Heart right ventricle (tissue), 16 donors: ENCODE measurements around the gene KRT38. TPM values are rescaled to one million over a fixed set of nuclear protein-coding genes. Genes with fewer than 3 reads are reported as not detected.

Experiments
- ATAC-seq, 8 donors: fragments of 200-7000 bp; cut with Tn5 transposase; one replicate each; pipeline ENCODE4 v1.9.1; 2020; ENCODE audit warnings: mild to moderate bottlenecking in 8 of 8, moderate library complexity in 8 of 8, moderate number of reproducible peaks in 1 of 8
- DNase-seq, 2 donors: peaks; one replicate each; pipeline ENCODE4 v3.0.0-alpha.2; 2020
- H3K27ac ChIP-seq, 10 donors: fragments of 200-600 bp; sonication (generic) in 2 of 10; one replicate each; pipeline versions ENCODE4 v1.5.0 to v1.8.0; 2020 to 2022; ENCODE audit warnings: mild to moderate bottlenecking in 3 of 10
- H3K27me3 ChIP-seq, 7 donors: fragments of 200-600 bp; one replicate each; pipeline ENCODE4 v1.8.0; 2021 to 2022; ENCODE audit warnings: mild to moderate bottlenecking in 2 of 7
- H3K36me3 ChIP-seq, 9 donors: fragments of 200-600 bp; sonication (generic) in 1 of 9; one replicate each; pipeline versions ENCODE4 v1.5.0 to v1.8.0; 2020 to 2022; ENCODE audit warnings: mild to moderate bottlenecking in 2 of 9
- H3K4me1 ChIP-seq, 9 donors: fragments of 200-600 bp; sonication (generic) in 1 of 9; one replicate each; pipeline versions ENCODE4 v1.5.0 to v1.8.0; 2020 to 2022; ENCODE audit warnings: mild to moderate bottlenecking in 4 of 9
- H3K4me3 ChIP-seq, 10 donors: fragments of 200-600 bp; sonication (generic) in 2 of 10; one replicate each; pipeline versions ENCODE4 v1.5.0 to v1.8.0; 2020 to 2022; ENCODE audit warnings: mild to moderate bottlenecking in 7 of 10, moderate library complexity in 2 of 10
- H3K9me3 ChIP-seq, 11 donors: fragments of 200-600 bp in 10 of 11; sonication (generic) in 2 of 11; one replicate each; pipeline versions ENCODE4 v1.5.0 to v1.8.0; 2013 to 2022; ENCODE audit warnings: mild to moderate bottlenecking in 2 of 11, control low read depth in 1 of 11, moderate library complexity in 1 of 11
- CTCF ChIP-seq, 9 donors: fragments of 200-600 bp; sonication (generic) in 2 of 9; IDR thresholded peaks; one replicate each; pipeline versions ENCODE4 v1.5.0 to v1.8.0; 2021 to 2022; ENCODE audit warnings: antibody characterized with exemption in 9 of 9, mild to moderate bottlenecking in 5 of 9, moderate library complexity in 1 of 9
- WGBS, 2 donors: extraction: QIAGEN DNeasy Blood & Tissue Kit; methylation state at CpG; one replicate each; pipeline ENCODE4 v1.1.7; 2013; ENCODE audit warnings: inconsistent platforms in 1 of 2; 5-methylcytosine and 5-hydroxymethylcytosine counted together
- intact Hi-C, 10 donors: fragments of 100-400 bp; cut with DNase I; formaldehyde crosslinking; loops; one replicate each; pipeline versions ENCODE4 v1.11.1 to v1.14.2; 2022
- polyA plus RNA-seq, 2 donors: library from polyadenylated mRNA; stranded (reverse); fragments of 200-250 nt; gene quantifications; one replicate each; pipeline ENCODE4 v1.2.3, GENCODE V29; 2013
- total RNA-seq, 10 donors: library from RNA; stranded (reverse); fragmentation: NEBNext Ultra II Directional in 3 of 10; extraction: Animal tissue kit (Norgen Biotek cat#: 25700) in 3 of 10; gene quantifications; one replicate each; pipeline versions ENCODE4 v1.2.1 to v1.2.4, GENCODE V29; 2021 to 2023
- donor health status: Arrhythmogenic right ventricular cardiomyopathy.
- donor health status: ischemic (EF 13 %, LVEDD 7.1; RV severe dilation, severe dysfunction).
- donor health status: healthy with polysubstance abuse.
- donor health status: DM: no; HTN: yes; CAD: no.
- donor health status: DM: no; HTN: no; CAD: no.
- donor health status: ischemic (EF 25% LVEDD 6.9; RV normal size, moderate dysfunction).
- donor health status: ischemic (EF 25% LVEDD 5.7; RV mildly dilated, moderate dysfunction).
- donor health status: healthy.
- donor health status: DM: yes; HTN: yes; CAD: no.
- donor health status: Ischemic cardiomyopathy.
- donor health status: ischemic (EF 35%, LVEDD 5.7; RV mildly dilated, moderate dysfunction).
- donor health status: nonischemic (EF 11% LVEDD 7.7; RV severe dilation, severe dysfunction).
- donor health status: DM: yes; HTN: yes; CAD: no.
- donor health status: PGD.
- donor health status: ischemic (EF 29% LVEDD 5.4; RV normal size, mild dysfunction).
- donor health status: nonischemic (EF 23%, LVEDD 6.1; RV moderate dilation, normal function).

The KRT38 gene
- total and polyA plus RNA-seq, 12 donors = not detected

GRCh38 chr17:41391535-41391934 is 49.2 kb downstream of the KRT38 start:
- intact Hi-C loops = loop anchor here in 1 of 10 donors (10.0 kb wide), 1 partner anchor 63 kb away; no protein-coding TSS in a partner anchor
- H3K4me1 ChIP-seq = peaks cover 0 to 16% (median 12%) of the 10 kb centered on the region in 9 donors
- no peaks in the 10 kb centered on the region for H3K36me3 ChIP-seq
- TF ChIP-seq CTCF (IDR thresholded peaks at IDR 0.05) = no peak
- ATAC-seq (no peak), DNase-seq (no peak)
- H3K27me3 ChIP-seq = peaks cover 0 to 16% (median 0%) of the 10 kb centered on the region in 7 donors
- H3K27ac ChIP-seq = no peak overlapping the region
- WGBS, 2 donors = 61 to 72% methylated on average over 2 of the region's 2 CpGs
- peaks cover 0 to 14% (median 8%) of the 10 kb centered on the region in 11 donors for H3K9me3 ChIP-seq
- H3K4me3 ChIP-seq = no peak overlapping the region

GRCh38 chr17:41390411-41390938 is 50.3 kb downstream of the KRT38 start:
- DNase-seq (no peak), ATAC-seq (no peak)
- WGBS, 2 donors = 61 to 62% methylated on average over 7 of the region's 7 CpGs
- Histone ChIP-seq H3K4me3 (no peak overlapping the region), H3K9me3 (peaks cover 0 to 24% (median 14%) of the 10 kb centered on the region in 11 donors), H3K4me1 (peaks cover 0 to 16% (median 12%) of the 10 kb centered on the region in 9 donors), H3K36me3 (no peaks in the 10 kb centered on the region), H3K27ac (no peak overlapping the region), H3K27me3 (peaks cover 0 to 17% (median 0%) of the 10 kb centered on the region in 7 donors)
- intact Hi-C loops = loop anchor here in 1 of 10 donors (10.0 kb wide), 1 partner anchor 64 kb away; no protein-coding TSS in a partner anchor
- no peak for TF ChIP-seq CTCF (IDR thresholded peaks at IDR 0.05)

GRCh38 chr17:41387670-41388069 is 53.1 kb downstream of the KRT38 start:
- Histone ChIP-seq H3K4me1 (peaks cover 0 to 4% (median 0%) of the 10 kb centered on the region in 9 donors), H3K27ac (no peak overlapping the region), H3K9me3 (peaks cover 0 to 26% (median 14%) of the 10 kb centered on the region in 11 donors), H3K36me3 (no peaks in the 10 kb centered on the region), H3K27me3 (peaks cover 0 to 19% (median 0%) of the 10 kb centered on the region in 7 donors), H3K4me3 (no peak overlapping the region)
- ATAC-seq = no peak
- DNase-seq = no peak
- TF ChIP-seq CTCF (IDR thresholded peaks at IDR 0.05) = no peak
- intact Hi-C loops = no loop called here
- WGBS, 2 donors = 69 to 74% methylated on average over 4 of the region's 4 CpGs

- 95 to 100% methylated on average over 1 of the region's 1 CpG for WGBS, 2 donors
- DNase-seq = no peak
- Histone ChIP-seq H3K4me1 (no peaks in the 10 kb centered on the region), H3K27me3 (peaks cover 0 to 11% (median 7%) of the 10 kb centered on the region in 7 donors), H3K27ac (no peak overlapping the region), H3K36me3 (no peaks in the 10 kb centered on the region), H3K9me3 (peaks cover 0 to 26% (median 14%) of the 10 kb centered on the region in 11 donors), H3K4me3 (no peak overlapping the region)
- ATAC-seq = no peak
- intact Hi-C loops = no loop called here
- no peak for TF ChIP-seq CTCF (IDR thresholded peaks at IDR 0.05)
These were observed 54.6 kb downstream of the KRT38 start for GRCh38 chr17:41386227-41386626.

Other genes with a start within 250 kb of the KRT38 start
- not detected for gene KRTAP9-2, start 214.3 kb downstream of the KRT38 start, total RNA-seq
- gene KRTAP9-2, start 214.3 kb downstream of the KRT38 start, polyA plus RNA-seq = not detected
- gene KRTAP9-3, start 208.5 kb downstream of the KRT38 start, total RNA-seq = not detected
- gene KRTAP9-3, start 208.5 kb downstream of the KRT38 start, polyA plus RNA-seq = not detected
- not detected for gene KRTAP9-8, start 203.0 kb downstream of the KRT38 start, total RNA-seq
- not detected for gene KRTAP9-8, start 203.0 kb downstream of the KRT38 start, polyA plus RNA-seq
- not detected for gene KRTAP9-4, start 191.3 kb downstream of the KRT38 start, total RNA-seq
- not detected for gene KRTAP9-4, start 191.3 kb downstream of the KRT38 start, polyA plus RNA-seq
- not detected for gene KRTAP9-9, start 185.6 kb downstream of the KRT38 start, total RNA-seq
- not detected for gene KRTAP9-9, start 185.6 kb downstream of the KRT38 start, polyA plus RNA-seq
- gene KRTAP9-6, start 175.6 kb downstream of the KRT38 start, total RNA-seq = not detected
- gene KRTAP9-6, start 175.6 kb downstream of the KRT38 start, polyA plus RNA-seq = not detected
- not detected for gene KRTAP9-7, start 165.3 kb downstream of the KRT38 start, total RNA-seq
- not detected for gene KRTAP9-7, start 165.3 kb downstream of the KRT38 start, polyA plus RNA-seq
- gene KRTAP29-1, start 138.1 kb downstream of the KRT38 start, total RNA-seq = not detected
- not detected for gene KRTAP29-1, start 138.1 kb downstream of the KRT38 start, polyA plus RNA-seq
- not detected for gene KRTAP16-1, start 131.7 kb downstream of the KRT38 start, total RNA-seq
- not detected for gene KRTAP16-1, start 131.7 kb downstream of the KRT38 start, polyA plus RNA-seq
- gene KRTAP17-1, start 125.3 kb downstream of the KRT38 start, total RNA-seq = not detected
- gene KRTAP17-1, start 125.3 kb downstream of the KRT38 start, polyA plus RNA-seq = not detected
- gene KRT33A, start 90.2 kb downstream of the KRT38 start, total RNA-seq = not detected
- gene KRT33A, start 90.2 kb downstream of the KRT38 start, polyA plus RNA-seq = not detected
- gene KRT33B, start 71.2 kb downstream of the KRT38 start, total RNA-seq = not detected
- gene KRT33B, start 71.2 kb downstream of the KRT38 start, polyA plus RNA-seq = not detected
- gene KRT34, start 58.7 kb downstream of the KRT38 start, total RNA-seq = not detected
- not detected for gene KRT34, start 58.7 kb downstream of the KRT38 start, polyA plus RNA-seq
- not detected for gene KRT31, start 43.4 kb downstream of the KRT38 start, total RNA-seq
- under 1 TPM in 1 of 2 donors, not detected in 1; 0.01 TPM for gene KRT31, start 43.4 kb downstream of the KRT38 start, polyA plus RNA-seq
- not detected for gene KRT37, start 16.4 kb downstream of the KRT38 start, total RNA-seq
- not detected for gene KRT37, start 16.4 kb downstream of the KRT38 start, polyA plus RNA-seq
- gene KRT32, start 26.4 kb upstream of the KRT38 start, total RNA-seq = under 1 TPM in 2 of 10 donors, not detected in 8; 0.14 to 0.21 TPM
- gene KRT32, start 26.4 kb upstream of the KRT38 start, polyA plus RNA-seq = under 1 TPM in 1 of 2 donors, not detected in 1; 0.22 TPM
- not detected for gene KRT35, start 40.2 kb upstream of the KRT38 start, total RNA-seq
- gene KRT35, start 40.2 kb upstream of the KRT38 start, polyA plus RNA-seq = not detected
- gene KRT36, start 48.9 kb upstream of the KRT38 start, total RNA-seq = not detected
- gene KRT36, start 48.9 kb upstream of the KRT38 start, polyA plus RNA-seq = not detected
- gene KRT13, start 64.6 kb upstream of the KRT38 start, total RNA-seq = not detected
- gene KRT13, start 64.6 kb upstream of the KRT38 start, polyA plus RNA-seq = 1 to 10 TPM in 1 of 2 donors, not detected in 1; 6.7 TPM
- under 1 TPM in 1 of 10 donors, not detected in 9; 0.07 TPM for gene KRT15, start 77.9 kb upstream of the KRT38 start, total RNA-seq
- under 1 TPM in 1 of 2 donors, not detected in 1; 0.22 TPM for gene KRT15, start 77.9 kb upstream of the KRT38 start, polyA plus RNA-seq
- 1 to 10 TPM in 3 of 10 donors, under 1 TPM in 7; 0.37 to 5.7 (median 0.77) TPM for gene KRT19, start 87.3 kb upstream of the KRT38 start, total RNA-seq
- 1 to 10 TPM; 1.2 to 1.7 TPM for gene KRT19, start 87.3 kb upstream of the KRT38 start, polyA plus RNA-seq
- gene KRT9, start 131.1 kb upstream of the KRT38 start, total RNA-seq = not detected
- not detected for gene KRT9, start 131.1 kb upstream of the KRT38 start, polyA plus RNA-seq
- gene KRT14, start 145.9 kb upstream of the KRT38 start, total RNA-seq = not detected
- gene KRT14, start 145.9 kb upstream of the KRT38 start, polyA plus RNA-seq = under 1 TPM in 1 of 2 donors, not detected in 1; 0.30 TPM
- gene KRT16, start 171.8 kb upstream of the KRT38 start, total RNA-seq = under 1 TPM in 1 of 10 donors, not detected in 9; 0.15 TPM
- under 1 TPM; 0.12 to 0.44 TPM for gene KRT16, start 171.8 kb upstream of the KRT38 start, polyA plus RNA-seq
- not detected for gene KRT17, start 183.6 kb upstream of the KRT38 start, total RNA-seq
- gene KRT17, start 183.6 kb upstream of the KRT38 start, polyA plus RNA-seq = under 1 TPM in 1 of 2 donors, not detected in 1; 0.07 TPM
- 1,000 to 10,000 TPM; 1,115 to 1,330 (median 1,284) TPM for gene EIF1, start 247.9 kb upstream of the KRT38 start, total RNA-seq
- gene EIF1, start 247.9 kb upstream of the KRT38 start, polyA plus RNA-seq = 1,000 to 10,000 TPM in 1 of 2 donors, 100 to 1,000 TPM in 1; 551 to 1,123 TPM